ENCODE data around the gene CPNE4.

DNA sequence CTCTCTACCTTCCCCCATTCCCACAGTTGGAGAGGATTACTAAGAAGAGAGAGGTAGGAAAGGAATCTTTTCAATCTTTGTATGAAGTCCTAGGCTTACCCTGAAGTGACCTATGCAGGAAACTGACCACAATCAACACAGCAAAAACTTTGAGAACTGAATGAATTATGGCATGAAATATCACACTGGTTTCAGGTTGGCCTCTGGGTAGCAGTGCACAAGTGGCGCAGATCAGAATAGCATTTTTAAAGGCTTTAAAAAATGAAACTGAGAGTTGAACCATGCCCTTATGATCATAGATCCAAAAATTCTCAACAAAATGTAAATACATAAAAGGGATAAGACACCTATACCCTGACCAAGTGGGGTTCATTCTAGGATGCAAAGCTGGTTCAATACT, 198.9 kb downstream of the CPNE4 start:
- TF ChIP-seq, protein P1, sequence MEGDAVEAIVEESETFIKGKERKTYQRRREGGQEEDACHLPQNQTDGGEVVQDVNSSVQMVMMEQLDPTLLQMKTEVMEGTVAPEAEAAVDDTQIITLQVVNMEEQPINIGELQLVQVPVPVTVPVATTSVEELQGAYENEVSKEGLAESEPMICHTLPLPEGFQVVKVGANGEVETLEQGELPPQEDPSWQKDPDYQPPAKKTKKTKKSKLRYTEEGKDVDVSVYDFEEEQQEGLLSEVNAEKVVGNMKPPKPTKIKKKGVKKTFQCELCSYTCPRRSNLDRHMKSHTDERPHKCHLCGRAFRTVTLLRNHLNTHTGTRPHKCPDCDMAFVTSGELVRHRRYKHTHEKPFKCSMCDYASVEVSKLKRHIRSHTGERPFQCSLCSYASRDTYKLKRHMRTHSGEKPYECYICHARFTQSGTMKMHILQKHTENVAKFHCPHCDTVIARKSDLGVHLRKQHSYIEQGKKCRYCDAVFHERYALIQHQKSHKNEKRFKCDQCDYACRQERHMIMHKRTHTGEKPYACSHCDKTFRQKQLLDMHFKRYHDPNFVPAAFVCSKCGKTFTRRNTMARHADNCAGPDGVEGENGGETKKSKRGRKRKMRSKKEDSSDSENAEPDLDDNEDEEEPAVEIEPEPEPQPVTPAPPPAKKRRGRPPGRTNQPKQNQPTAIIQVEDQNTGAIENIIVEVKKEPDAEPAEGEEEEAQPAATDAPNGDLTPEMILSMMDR (conservative IDR thresholded peaks at IDR 0.05; ENCODE audit: low read depth, low read length), result no peak
- no peak for TF ChIP-seq EZH2 (IDR thresholded peaks at IDR 0.05; ENCODE audit: borderline replicate concordance, low read depth, low read length, poor library complexity, severe bottlenecking)

Data from A673 (cell line).